Germinal center (tissue), 1 donor: Measurements from ENCODE around the gene ZNF563.
A peak's percentile ranks its signal among the peaks of the same experiment; 100 is the strongest.
"Not testable (repeated sequence)": the region's sequence is repeated elsewhere in the genome, so short reads cannot be mapped to it uniquely, and the experiment has no call there.

Experiments
- DNase-seq: peaks from one replicate; pipeline ENCODE4 v3.0.0; 2012; ENCODE audit warnings: mixed read lengths, low spot score

ZNF563 gene

GRCh38 chr19:12333162-12334159 is at the start of gene ZNF563:
ZNF563 (minus strand) TSS chr19:12333633; CDS start chr19:12333482, 151 bp downstream.
- DNase-seq, result peak; percentile 97

GRCh38 chr19:12380444-12380737 is 47.0 kb upstream of the ZNF563 start:
- no peak for DNase-seq

GRCh38 chr19:12379732-12380443 is 46.5 kb upstream of the ZNF563 start:
- no peak for DNase-seq

- DNase-seq, result no peak
These were observed 40.6 kb upstream of the ZNF563 start for GRCh38 chr19:12374026-12374425.

DNA sequence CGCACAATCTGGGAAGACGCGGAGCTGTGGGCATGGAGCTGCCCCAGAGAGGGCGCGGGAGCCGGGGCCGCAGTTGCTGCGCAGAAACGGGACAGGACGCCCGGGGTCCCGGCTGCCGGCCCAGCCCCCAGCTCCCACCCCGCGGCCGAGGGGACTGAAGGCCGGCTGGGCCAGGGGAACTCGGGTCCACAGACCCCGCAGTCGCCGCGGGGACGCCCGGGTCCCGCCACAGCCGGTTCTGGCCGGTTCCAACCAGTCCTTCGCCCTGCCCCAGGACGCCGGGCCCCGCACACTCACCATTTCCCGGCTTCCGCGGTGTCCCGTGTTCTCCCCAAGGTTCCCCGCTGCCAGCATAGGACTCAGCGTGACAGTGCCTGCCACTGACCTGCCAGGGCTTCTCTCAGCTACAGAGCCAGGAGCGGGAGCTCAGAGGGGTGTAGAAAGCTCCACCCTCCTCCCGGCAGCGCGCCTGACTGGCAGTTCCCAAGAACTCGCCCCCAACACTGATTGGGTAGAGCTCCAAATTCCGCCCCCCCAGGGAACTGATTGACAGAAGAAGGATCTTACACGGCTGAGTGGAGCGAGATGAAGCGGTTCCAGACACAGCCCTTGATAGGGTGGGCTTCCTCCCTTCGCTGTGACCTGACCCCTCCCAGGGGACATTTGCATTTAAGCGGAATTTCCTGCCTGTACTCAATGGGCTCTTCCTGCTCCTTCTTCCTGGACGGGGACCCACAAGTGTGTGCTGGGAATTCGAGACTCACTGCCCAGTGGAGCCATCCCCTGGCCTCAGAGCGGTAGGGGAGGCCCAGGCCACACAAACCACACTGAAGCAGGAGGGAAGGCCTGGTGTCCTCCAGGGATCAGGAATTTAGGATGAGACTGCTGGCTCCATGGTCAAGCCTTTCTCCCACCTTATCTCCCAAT is 32.1 kb upstream of the ZNF563 start, which contains the start of gene ZNF442:
ZNF442 (minus strand) TSS at position 448 of the 927 bp plus-strand sequence. CDS start 2,052 bp downstream, outside the sequence.
- DNase-seq, result peak; percentile 96

DNA sequence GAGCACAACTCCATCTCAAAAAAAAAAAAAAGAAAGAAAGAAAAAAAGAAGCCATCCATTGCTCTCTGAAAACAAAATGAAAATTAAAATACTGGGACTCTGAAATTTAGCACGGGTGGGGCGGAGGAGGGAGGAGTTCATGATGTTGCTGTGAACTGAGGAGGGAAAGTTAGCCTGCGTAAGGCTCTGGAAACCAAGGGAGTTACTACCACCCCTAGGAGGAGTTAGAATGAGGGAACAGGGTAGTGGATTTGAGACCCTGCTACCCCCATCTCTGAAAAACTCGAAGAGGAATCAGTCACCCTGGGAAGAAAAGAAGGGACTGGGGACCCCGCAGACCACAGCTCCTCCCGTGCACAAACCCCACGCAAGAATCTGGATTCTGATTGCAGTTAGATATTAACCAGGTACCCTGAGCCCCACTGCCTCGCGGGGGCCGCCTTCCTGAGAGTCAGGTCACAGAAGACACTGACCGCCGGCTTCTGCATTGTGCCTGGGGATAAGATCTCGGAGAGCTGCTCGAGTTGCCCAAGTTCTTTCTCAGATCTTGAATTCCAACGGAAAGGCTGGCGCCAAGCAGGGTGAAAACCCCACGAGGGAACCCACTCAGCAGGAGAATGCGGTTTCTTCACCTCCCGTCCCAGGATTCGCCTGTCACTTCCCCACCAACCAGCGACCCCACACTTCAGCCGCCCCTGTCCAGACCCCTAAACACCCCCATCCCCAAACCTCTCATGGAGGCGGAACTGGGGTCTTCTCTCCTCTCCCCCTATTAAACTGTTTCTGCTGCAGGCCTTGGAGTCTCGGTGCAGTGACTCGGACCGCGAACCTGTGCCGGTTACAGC is 31.2 kb upstream of the ZNF563 start:
- DNase-seq, result no peak

DNA sequence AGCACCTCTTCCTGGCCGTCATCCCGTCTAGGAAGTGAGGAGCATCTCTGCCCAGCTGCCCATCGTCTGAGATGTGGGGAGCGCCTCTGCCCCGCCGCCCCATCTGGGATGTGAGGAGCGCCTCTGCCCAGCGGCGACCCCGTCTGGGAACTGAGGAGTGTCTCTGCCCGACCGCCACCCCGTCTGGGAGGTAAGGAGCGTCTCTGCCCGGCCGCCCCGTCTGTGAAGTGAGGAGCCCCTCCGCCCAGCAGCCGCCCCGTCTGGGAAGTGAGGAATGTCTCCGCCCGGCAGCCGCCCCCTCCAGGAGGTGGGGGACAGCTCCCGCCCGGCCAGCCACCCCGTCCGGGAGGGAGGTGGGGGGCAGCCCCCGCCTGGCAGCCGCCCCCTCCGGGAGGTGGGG is 28.8 kb upstream of the ZNF563 start:
- not testable (repeated sequence) for DNase-seq

- no peak for DNase-seq
These were observed 19.9 kb upstream of the ZNF563 start for GRCh38 chr19:12353375-12353774.

GRCh38 chr19:12350890-12351197 is 17.4 kb upstream of the ZNF563 start:
- DNase-seq, result no peak

DNA sequence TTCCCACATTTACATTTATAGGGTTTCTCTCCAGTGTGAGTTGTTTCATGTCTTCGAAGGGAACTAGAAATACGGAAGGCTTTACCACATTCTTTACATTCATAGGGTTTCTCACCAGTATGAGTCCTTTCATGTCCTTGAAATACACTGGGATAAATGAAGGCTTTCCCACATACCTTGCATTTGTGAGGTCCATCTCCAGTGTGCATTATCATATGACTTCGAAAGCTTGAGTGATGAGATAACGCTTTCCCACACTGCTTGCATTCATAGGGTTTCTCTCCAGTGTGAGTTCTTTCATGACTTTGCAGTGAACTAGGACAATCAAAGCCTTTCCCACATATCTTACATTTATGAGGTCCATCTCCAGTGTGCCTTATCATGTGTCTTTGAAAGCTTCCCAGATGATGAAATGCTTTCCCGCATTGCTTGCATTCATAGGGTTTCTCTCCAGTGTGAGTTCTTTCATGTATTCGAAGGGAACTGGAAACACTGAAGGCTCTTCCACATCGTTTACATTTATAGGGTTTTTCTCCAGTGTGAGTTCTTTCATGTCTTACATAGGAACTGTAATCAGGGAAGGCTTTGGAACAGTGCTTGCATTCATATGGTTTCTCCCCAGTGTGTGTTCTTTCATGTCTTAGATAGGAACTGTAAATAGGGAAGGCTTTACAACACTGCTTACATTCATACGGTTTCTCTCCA is 16.9 kb upstream of the ZNF563 start:
- DNase-seq, result no peak

GRCh38 chr19:12346896-12347295 is 13.5 kb upstream of the ZNF563 start:
- DNase-seq, result no peak

DNA sequence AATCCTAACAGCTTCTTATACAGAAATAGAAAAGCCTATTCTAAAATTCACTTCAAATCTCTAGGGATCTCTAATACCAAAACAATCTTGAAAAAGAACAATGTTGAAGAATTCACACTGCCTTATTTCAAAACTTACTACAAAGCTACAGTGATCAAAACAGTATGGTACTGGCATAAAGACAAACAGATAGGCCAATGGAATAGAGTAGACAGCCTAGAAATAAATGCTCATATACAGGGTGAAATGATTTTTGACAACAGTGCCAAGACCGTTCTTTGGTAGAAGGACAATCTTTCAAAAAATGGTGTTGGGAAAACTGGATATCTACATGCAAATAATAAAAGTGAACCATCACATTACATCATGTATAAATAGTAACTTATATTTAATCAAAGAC is 11.8 kb upstream of the ZNF563 start:
- DNase-seq, result no peak

- DNase-seq, result peak; percentile 38
These were observed 2.1 kb downstream of the ZNF563 start for GRCh38 chr19:12331211-12331941.

DNA sequence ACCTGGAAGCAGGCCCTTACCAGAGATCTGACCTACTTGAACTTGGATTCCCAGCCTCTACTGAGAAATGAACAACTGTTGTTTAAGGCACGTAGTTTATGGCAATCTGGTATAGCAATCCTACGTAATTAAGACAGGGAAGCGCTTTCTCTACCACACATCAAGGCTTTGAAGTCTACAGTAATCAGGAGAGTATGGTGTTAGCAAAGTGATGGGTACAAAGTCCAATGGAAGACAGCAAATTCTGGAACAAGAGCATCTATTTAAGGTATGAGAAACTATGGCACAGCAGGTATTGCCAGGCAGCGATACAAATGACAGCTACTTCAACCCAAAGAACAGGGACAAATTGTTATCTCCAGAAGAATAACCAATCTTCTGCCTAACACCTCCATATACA is 3.1 kb downstream of the ZNF563 start:
- no peak for DNase-seq

DNA sequence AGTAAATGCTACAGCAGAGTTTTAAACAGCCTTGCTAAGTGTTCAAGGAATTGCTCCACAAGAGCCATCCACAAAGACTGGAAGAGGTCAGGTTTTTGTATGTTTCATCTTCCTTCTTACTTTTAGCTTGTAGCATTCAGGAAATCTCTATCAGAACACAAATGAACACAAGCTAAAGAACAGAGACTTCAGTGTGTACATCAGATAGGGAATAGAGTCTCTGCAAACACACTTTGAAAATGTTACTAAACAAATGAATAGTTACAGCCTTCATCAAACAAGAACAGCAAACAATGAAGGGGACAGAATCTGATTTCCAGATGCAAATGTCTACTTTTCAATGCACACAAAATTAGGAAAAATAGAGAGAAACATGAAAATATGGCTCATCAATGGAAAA is 7.7 kb downstream of the ZNF563 start:
- no peak for DNase-seq

DNA sequence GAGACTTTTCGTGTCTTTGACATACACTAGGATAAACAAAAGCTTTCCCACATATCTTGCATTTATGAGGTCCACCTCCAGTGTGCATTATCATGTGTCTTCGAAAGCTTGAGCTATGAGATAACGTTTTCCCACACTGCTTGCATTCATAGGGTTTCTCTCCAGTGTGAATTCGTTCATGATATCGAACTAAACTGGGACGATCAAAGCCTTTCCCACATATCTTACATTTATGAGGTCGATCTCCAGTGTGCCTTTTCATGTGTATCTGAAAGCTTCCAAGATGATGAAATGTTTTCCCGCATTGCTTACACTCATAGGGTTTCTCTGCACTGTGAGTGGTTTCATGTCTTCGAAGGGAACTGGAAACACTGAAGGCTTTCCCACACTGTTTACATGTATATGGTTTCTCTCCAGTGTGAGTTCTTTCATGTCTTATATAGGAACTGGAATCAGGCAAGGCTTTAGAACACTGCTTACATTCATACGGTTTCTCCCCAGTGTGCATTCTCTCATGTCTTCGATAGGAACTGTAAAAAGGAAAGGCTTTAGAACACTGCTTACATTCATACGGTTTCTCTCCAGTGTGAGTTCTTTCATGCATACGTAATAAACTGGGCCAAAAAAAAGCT is 14.5 kb downstream of the ZNF563 start:
- DNase-seq, result no peak

GRCh38 chr19:12314553-12314952 is 18.9 kb downstream of the ZNF563 start:
- no peak for DNase-seq

DNA sequence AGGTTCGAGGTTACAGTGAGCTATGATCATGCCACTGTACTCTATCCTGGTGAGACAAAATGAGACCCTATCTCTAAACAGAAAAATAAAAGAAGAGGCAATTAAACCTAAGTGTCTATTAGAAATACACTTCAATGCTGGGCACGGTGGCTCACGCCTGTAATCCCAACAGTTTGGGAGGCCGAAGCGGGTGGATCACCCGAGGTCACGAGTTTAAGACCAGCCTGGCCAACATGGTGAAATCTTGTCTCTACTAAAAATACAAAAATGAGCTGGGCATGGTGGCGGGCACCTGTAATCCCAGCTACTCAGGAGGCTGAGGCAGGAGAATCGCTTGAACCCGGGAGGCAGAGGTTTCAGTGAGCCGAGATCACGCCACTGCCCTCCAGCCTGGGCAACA is 24.5 kb downstream of the ZNF563 start:
- DNase-seq, result not testable (repeated sequence)

DNA sequence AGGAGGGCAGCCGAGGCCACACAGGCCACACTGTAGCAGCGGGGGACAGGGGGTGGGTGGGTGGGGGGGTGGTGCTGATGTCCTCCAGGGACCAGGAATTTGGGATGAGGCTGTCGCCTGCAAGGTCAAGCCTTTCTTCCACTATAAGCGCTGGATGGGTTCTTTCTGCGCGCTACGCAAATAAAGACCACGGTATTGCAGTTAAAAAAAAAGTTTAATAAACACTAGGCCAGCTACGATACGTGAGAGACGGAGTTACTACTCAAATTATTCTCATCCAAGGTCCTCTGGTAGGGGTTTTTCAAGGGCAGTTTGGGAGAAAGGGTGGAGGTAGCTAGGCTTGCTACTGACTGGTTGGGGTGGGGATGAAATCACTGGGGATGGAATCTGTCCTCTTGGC is 38.2 kb downstream of the ZNF563 start:
- DNase-seq, result no peak
